Measurements from ENCODE around the gene CERS3.

The CERS3 gene

GRCh38 chr15:100526027-100526481, 2.7 kb downstream of the CERS3 start:
- no peak for ATAC-seq

GRCh38 chr15:100525436-100525835, 3.3 kb downstream of the CERS3 start:
- ATAC-seq: no peak

- ATAC-seq: no peak
These were observed 4.4 kb downstream of the CERS3 start for GRCh38 chr15:100524326-100524725.

GRCh38 chr15:100521907-100522306, 6.8 kb downstream of the CERS3 start:
- no peak for ATAC-seq

GRCh38 chr15:100520132-100520921, 8.4 kb downstream of the CERS3 start:
- ATAC-seq: no peak

GRCh38 chr15:100517846-100518245, 10.9 kb downstream of the CERS3 start:
- no peak for ATAC-seq

GRCh38 chr15:100516643-100517512, 11.9 kb downstream of the CERS3 start:
- no peak for ATAC-seq

GRCh38 chr15:100515758-100516157, 13.0 kb downstream of the CERS3 start:
- no peak for ATAC-seq

GRCh38 chr15:100508641-100509300, 20.0 kb downstream of the CERS3 start:
- no peak for ATAC-seq

GRCh38 chr15:100502651-100503050, 26.1 kb downstream of the CERS3 start:
- ATAC-seq: no peak

- ATAC-seq: no peak
These were observed 27.6 kb downstream of the CERS3 start for GRCh38 chr15:100501117-100501516.

- ATAC-seq: no peak
These were observed 28.3 kb downstream of the CERS3 start for GRCh38 chr15:100500226-100500990.

GRCh38 chr15:100495861-100496260, 32.9 kb downstream of the CERS3 start:
- no peak for ATAC-seq

GRCh38 chr15:100493213-100493612, 35.5 kb downstream of the CERS3 start:
- no peak for ATAC-seq

- no peak for ATAC-seq
These were observed 44.3 kb downstream of the CERS3 start for GRCh38 chr15:100484443-100484842.

GRCh38 chr15:100483370-100483769, 45.4 kb downstream of the CERS3 start:
- ATAC-seq: no peak

GRCh38 chr15:100476805-100477204, 51.9 kb downstream of the CERS3 start:
- ATAC-seq: no peak

GRCh38 chr15:100472736-100473135, 56.0 kb downstream of the CERS3 start:
- ATAC-seq: no peak

- ATAC-seq: no peak
These were observed 56.8 kb downstream of the CERS3 start for GRCh38 chr15:100471933-100472332.

- ATAC-seq: no peak
These were observed 60.5 kb downstream of the CERS3 start for GRCh38 chr15:100468285-100468684.

GRCh38 chr15:100466073-100466472, 62.7 kb downstream of the CERS3 start:
- no peak for ATAC-seq

GRCh38 chr15:100464888-100465287, 63.9 kb downstream of the CERS3 start:
- ATAC-seq: no peak
